Measurements from ENCODE around the gene CYP2D6. TPM values are rescaled to one million over a fixed set of nuclear protein-coding genes. Genes with fewer than 3 reads are reported as not detected.

Gene CYP2D6
- total and polyA plus RNA-seq, 2 experiments from 2014 or later: 3.8 to 6.1 TPM

DNA sequence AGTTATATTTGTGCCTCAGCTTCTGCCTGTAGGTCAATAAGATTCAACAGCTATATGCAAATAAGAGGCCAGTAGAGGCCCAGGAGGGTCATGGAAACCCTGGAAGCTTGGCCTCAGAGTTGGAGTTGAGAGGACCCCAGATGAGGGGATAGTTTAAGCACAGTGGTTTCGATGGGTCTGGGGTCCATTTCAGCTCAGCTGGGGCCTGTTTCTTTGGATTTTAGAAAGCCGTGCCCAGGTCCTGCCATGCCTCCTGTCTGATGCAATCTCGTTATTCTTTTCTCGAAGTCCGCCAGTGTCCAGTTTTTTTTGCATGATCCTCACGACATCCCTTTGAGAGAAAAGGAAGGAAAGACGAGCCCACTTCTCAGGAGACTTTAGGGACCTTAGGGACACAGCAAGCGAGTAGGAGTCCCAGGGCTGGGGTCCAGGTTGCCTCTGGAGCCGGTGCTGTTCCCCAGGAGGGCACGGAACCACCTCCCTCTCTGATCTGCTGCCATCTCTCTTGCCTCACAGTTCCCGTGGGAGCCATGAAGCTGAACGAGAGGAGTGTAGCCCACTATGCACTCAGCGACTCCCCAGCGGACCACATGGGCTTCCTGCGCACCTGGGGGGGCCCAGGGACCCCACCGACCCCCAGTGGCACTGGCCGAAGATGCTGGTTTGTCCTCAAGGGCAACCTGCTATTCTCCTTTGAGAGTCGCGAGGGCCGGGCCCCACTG, 53.7 kb downstream of the CYP2D6 start:
- Histone ChIP-seq H4K20me1 (ENCODE audit: insufficient read depth, poor library complexity, severe bottlenecking) (no peaks in the 10 kb centered on the region), H3K27me3 (no peaks in the 10 kb centered on the region), H3K4me3 (no peak overlapping the region), H3K9me3 (ENCODE audit: low read depth) (no peaks in the 10 kb centered on the region), H3K4me1 (ENCODE audit: insufficient read depth) (peaks cover 15% of the 10 kb centered on the region), H3K9me2 (replicated peaks; ENCODE audit: insufficient read depth) (no peaks in the 10 kb centered on the region), H3K27ac (no peak overlapping the region), H3K79me2 (peaks cover 14% of the 10 kb centered on the region), H3K36me3 (replicated peaks; ENCODE audit: insufficient read depth, low read depth) (no peaks in the 10 kb centered on the region), H2AFZ (no peak overlapping the region), H3K4me2 (no peak overlapping the region)
- DNase-seq (ENCODE audit: low spot score): no peak
- no peak for TF ChIP-seq EZH2phosphoT487 (IDR thresholded peaks at IDR 0.05; ENCODE audit: low read depth, severe bottlenecking, unreplicated experiment)
- TF ChIP-seq, protein P1, sequence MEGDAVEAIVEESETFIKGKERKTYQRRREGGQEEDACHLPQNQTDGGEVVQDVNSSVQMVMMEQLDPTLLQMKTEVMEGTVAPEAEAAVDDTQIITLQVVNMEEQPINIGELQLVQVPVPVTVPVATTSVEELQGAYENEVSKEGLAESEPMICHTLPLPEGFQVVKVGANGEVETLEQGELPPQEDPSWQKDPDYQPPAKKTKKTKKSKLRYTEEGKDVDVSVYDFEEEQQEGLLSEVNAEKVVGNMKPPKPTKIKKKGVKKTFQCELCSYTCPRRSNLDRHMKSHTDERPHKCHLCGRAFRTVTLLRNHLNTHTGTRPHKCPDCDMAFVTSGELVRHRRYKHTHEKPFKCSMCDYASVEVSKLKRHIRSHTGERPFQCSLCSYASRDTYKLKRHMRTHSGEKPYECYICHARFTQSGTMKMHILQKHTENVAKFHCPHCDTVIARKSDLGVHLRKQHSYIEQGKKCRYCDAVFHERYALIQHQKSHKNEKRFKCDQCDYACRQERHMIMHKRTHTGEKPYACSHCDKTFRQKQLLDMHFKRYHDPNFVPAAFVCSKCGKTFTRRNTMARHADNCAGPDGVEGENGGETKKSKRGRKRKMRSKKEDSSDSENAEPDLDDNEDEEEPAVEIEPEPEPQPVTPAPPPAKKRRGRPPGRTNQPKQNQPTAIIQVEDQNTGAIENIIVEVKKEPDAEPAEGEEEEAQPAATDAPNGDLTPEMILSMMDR (IDR thresholded peaks at IDR 0.05; ENCODE audit: poor library complexity): no peak
- TF ChIP-seq EZH2 (IDR thresholded peaks at IDR 0.05; ENCODE audit: borderline replicate concordance): no peak
- 98% methylated on average over 20 of the region's 20 CpGs for WGBS (ENCODE audit: low lambda C conversion rate, missing lambda C conversion rate)

Other genes starting within 250 kb of the CYP2D6 start
- gene SHISA8, start 215.7 kb downstream of the CYP2D6 start, total RNA-seq: not detected in 2 replicates
- gene SHISA8, start 215.7 kb downstream of the CYP2D6 start, polyA plus RNA-seq: 0.33 TPM in 1 of 2 replicates, not detected in the other
- gene TNFRSF13C, start 204.0 kb downstream of the CYP2D6 start, total RNA-seq: 0.07 and 0.12 TPM in 2 replicates
- 0.18 and 0.52 TPM in 2 replicates for gene TNFRSF13C, start 204.0 kb downstream of the CYP2D6 start, polyA plus RNA-seq
- 6.7 and 8.1 TPM in 2 replicates for gene CENPM, start 183.7 kb downstream of the CYP2D6 start, total RNA-seq
- gene CENPM, start 183.7 kb downstream of the CYP2D6 start, polyA plus RNA-seq: 13.4 and 14.9 TPM in 2 replicates
- 1.5 and 2.2 TPM in 2 replicates for gene SEPTIN3, start 161.4 kb downstream of the CYP2D6 start, total RNA-seq
- gene SEPTIN3, start 161.4 kb downstream of the CYP2D6 start, polyA plus RNA-seq: 1.5 and 1.6 TPM in 2 replicates
- not detected in 2 replicates for gene WBP2NL, start 132.0 kb downstream of the CYP2D6 start, total RNA-seq
- gene WBP2NL, start 132.0 kb downstream of the CYP2D6 start, polyA plus RNA-seq: not detected in 2 replicates
- gene NAGA, start 60.0 kb downstream of the CYP2D6 start, total RNA-seq: 24.2 and 24.6 TPM in 2 replicates
- gene NAGA, start 60.0 kb downstream of the CYP2D6 start, polyA plus RNA-seq: 23.8 and 31.1 TPM in 2 replicates
- 5.4 and 10.4 TPM in 2 replicates for gene PHETA2, start 56.6 kb downstream of the CYP2D6 start, total RNA-seq
- gene PHETA2, start 56.6 kb downstream of the CYP2D6 start, polyA plus RNA-seq: 8.3 and 9.3 TPM in 2 replicates
- gene SMDT1, start 51.1 kb downstream of the CYP2D6 start, total RNA-seq: 10.8 and 14.7 TPM in 2 replicates
- 143 and 145 TPM in 2 replicates for gene SMDT1, start 51.1 kb downstream of the CYP2D6 start, polyA plus RNA-seq
- gene NDUFA6, start 40.0 kb downstream of the CYP2D6 start, total RNA-seq: 97.4 and 98.5 TPM in 2 replicates
- gene NDUFA6, start 40.0 kb downstream of the CYP2D6 start, polyA plus RNA-seq: 182 and 183 TPM in 2 replicates
- gene TCF20, start 139.8 kb upstream of the CYP2D6 start, total RNA-seq: 31.1 and 34.3 TPM in 2 replicates
- 5.0 and 5.9 TPM in 2 replicates for gene TCF20, start 139.8 kb upstream of the CYP2D6 start, polyA plus RNA-seq

All from hepatocyte (in vitro differentiated cells).